Adrenal gland (tissue), 12 donors: ENCODE results near the gene SSX2IP. TPM values are rescaled to one million over a fixed set of nuclear protein-coding genes. Genes with fewer than 3 reads are reported as not detected.
"Not testable (repeated sequence)": the region's sequence is repeated elsewhere in the genome, so short reads cannot be mapped to it uniquely, and the experiment has no call there.

Source experiments
- DNase-seq, 7 donors: peaks; one replicate each; pipeline ENCODE4 v3.0.0-alpha.2; 2019 to 2020
- H3K27ac ChIP-seq, 5 donors: fragments of 200-600 bp; sonication (generic) in 4 of 5; 1 replicate in 3 of 5; 2 replicates in 2 of 5; pipeline versions ENCODE4 v1.5.1 to v1.8.0; 2016 to 2020; ENCODE audit warnings: mild to moderate bottlenecking in 1 of 5
- H3K27me3 ChIP-seq: fragments of 200-600 bp; 2 replicates; pipeline ENCODE4 v1.8.0; 2021
- H3K36me3 ChIP-seq, 2 donors: fragments of 200-600 bp; replicated peaks in 1 of 2; 1 replicate in 1 of 2; 2 replicates in 1 of 2; pipeline versions ENCODE4 v1.5.1 to v1.8.0; 2018 to 2022
- H3K4me1 ChIP-seq, 2 donors: fragments of 200-600 bp; replicated peaks in 1 of 2; 1 replicate in 1 of 2; 2 replicates in 1 of 2; pipeline versions ENCODE4 v1.5.1 to v1.8.0; 2018 to 2021
- H3K4me3 ChIP-seq, 4 donors: fragments of 200-600 bp; sonication (generic) in 3 of 4; one replicate each; pipeline ENCODE4 v1.5.1; 2016 to 2018
- H3K9me3 ChIP-seq, 3 donors: fragments of 200-600 bp; sonication (generic) in 1 of 3; replicated peaks in 1 of 3; 1 replicate in 2 of 3; 2 replicates in 1 of 3; pipeline versions ENCODE4 v1.5.1 to v1.8.0; 2016 to 2021
- POLR2A ChIP-seq, 2 donors: fragments of 450-650 bp; IDR thresholded peaks; one replicate each; pipeline ENCODE4 v1.6.1; 2017; ENCODE audit warnings: antibody characterized with exemption in 2 of 2, mild to moderate bottlenecking in 2 of 2, moderate library complexity in 1 of 2
- WGBS, 4 donors: extraction: QIAGEN DNeasy Blood & Tissue Kit in 2 of 4; methylation state at CpG; one replicate each; pipeline versions ENCODE4 v1.1.5 to v1.1.7; 2013 to 2017; 5-methylcytosine and 5-hydroxymethylcytosine counted together
- intact Hi-C, 2 donors: fragments of 100-400 bp; cut with DNase I; formaldehyde crosslinking; loops; one replicate each; pipeline versions ENCODE4 v1.14.1 to v1.15.0; 2022 to 2023
- polyA plus RNA-seq, 3 donors: library from polyadenylated mRNA; stranded (reverse); fragments of 200-250 nt in 2 of 3; fragments of 350-450 nt in 1 of 3; fragmentation: Illumina TruSeq in 1 of 3; extraction: RNeasy Lipid Tissue Mini Kit (QIAGEN cat#74804) in 1 of 3; gene quantifications; one replicate each; pipeline ENCODE4 v1.2.3, GENCODE V29; 2013 to 2014
- total RNA-seq, 9 donors: library from RNA; depleted of rRNA in 4 of 9; stranded (reverse); fragments of >200 nt in 4 of 9; fragments of 120-200 nt in 1 of 9; fragmentation: NEBNext Ultra II Directional in 1 of 9; extraction: Animal tissue kit (Norgen Biotek cat#: 25700) in 1 of 9; gene quantifications; one replicate each; pipeline versions ENCODE4 v1.1.0 to v1.2.4, GENCODE V29; 2013 to 2023
- TF ChIP-seq, protein P1 (sequence below), 6 experiments: fragments of 450-650 bp in 4 of 6; fragments of 200-600 bp in 2 of 6; sonication (generic) in 1 of 6; IDR thresholded peaks; 1 replicate in 5 of 6; 2 replicates in 1 of 6; pipeline versions ENCODE4 v1.5.1 to v1.8.0; 2016 to 2021; ENCODE audit warnings: antibody characterized with exemption in 6 of 6, mild to moderate bottlenecking in 2 of 6, moderate library complexity in 1 of 6
- donor health status: healthy with polysubstance abuse.
- donor health status: Bipolar disorder and iron deficiency.
- donor health status: DM: yes; HTN: yes; CAD: no.
- donor health status: DM: no; HTN: no; CAD: no.
- donor health status: DM: no; HTN: no; CAD: no.
- donor health status: DM: yes; HTN: yes; CAD: no.

The SSX2IP gene
- total and polyA plus RNA-seq, 12 donors, result 1.3 to 10.0 (median 4.1) TPM

DNA sequence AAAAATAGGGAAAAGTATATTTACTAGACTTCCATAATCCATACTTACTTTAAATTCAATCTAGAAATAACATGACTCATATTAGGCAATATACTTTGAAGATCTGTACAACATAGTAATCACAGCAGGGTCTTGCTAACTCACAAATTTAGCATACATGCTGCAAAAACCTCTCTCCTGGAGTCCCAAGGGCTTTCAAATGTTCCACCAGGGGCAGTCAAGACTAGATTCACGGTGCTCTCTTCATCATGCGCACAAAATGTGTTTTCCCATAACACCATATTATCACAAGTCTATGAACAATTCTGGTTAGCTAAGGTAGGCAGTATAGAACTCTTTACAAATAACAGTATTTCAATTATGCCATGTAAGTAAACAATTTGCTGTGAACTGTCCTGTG is 45.8 kb downstream of the SSX2IP start:
- intact Hi-C loops, result no loop called here
- TF ChIP-seq POLR2A (IDR thresholded peaks at IDR 0.05), result no peak
- TF ChIP-seq, protein P1, sequence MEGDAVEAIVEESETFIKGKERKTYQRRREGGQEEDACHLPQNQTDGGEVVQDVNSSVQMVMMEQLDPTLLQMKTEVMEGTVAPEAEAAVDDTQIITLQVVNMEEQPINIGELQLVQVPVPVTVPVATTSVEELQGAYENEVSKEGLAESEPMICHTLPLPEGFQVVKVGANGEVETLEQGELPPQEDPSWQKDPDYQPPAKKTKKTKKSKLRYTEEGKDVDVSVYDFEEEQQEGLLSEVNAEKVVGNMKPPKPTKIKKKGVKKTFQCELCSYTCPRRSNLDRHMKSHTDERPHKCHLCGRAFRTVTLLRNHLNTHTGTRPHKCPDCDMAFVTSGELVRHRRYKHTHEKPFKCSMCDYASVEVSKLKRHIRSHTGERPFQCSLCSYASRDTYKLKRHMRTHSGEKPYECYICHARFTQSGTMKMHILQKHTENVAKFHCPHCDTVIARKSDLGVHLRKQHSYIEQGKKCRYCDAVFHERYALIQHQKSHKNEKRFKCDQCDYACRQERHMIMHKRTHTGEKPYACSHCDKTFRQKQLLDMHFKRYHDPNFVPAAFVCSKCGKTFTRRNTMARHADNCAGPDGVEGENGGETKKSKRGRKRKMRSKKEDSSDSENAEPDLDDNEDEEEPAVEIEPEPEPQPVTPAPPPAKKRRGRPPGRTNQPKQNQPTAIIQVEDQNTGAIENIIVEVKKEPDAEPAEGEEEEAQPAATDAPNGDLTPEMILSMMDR (IDR thresholded peaks at IDR 0.05), result no peak
- Histone ChIP-seq H3K27ac (no peak overlapping the region), H3K36me3 (no peaks in the 10 kb centered on the region), H3K4me1 (no peaks in the 10 kb centered on the region), H3K27me3 (no peaks in the 10 kb centered on the region), H3K9me3 (no peaks in the 10 kb centered on the region), H3K4me3 (no peak overlapping the region)
- WGBS, 4 donors, result 92 to 96% (median 95%) methylated on average over 2 of the region's 2 CpGs
- DNase-seq, result no peak

DNA sequence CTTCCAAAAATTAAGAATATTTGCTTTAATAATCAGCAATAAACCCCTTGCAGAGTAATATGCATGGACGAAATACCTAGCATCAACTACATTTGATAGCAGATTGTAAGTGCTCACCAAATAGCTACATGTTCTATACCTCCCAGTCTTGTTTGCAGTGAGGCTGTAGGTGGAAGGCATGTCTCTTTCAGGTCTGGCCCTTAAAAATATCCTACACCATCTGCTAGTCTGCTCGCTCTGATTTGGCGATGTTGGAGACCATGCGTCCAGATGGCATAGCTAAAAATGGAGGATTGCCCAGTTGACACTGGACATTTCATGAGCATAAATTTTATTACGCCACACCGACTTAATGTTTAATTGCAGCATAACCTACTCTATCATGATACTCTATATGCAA is 47.1 kb downstream of the SSX2IP start:
- intact Hi-C loops, result no loop called here
- Histone ChIP-seq H3K36me3 (no peaks in the 10 kb centered on the region), H3K27ac (no peak overlapping the region), H3K9me3 (no peaks in the 10 kb centered on the region), H3K4me3 (no peak overlapping the region), H3K4me1 (no peaks in the 10 kb centered on the region), H3K27me3 (no peaks in the 10 kb centered on the region)
- 96 to 99% (median 98%) methylated on average over 6 of the region's 6 CpGs for WGBS, 4 donors
- DNase-seq, result no peak
- no peak for TF ChIP-seq POLR2A (IDR thresholded peaks at IDR 0.05)
- TF ChIP-seq, protein P1 (IDR thresholded peaks at IDR 0.05), result no peak

DNA sequence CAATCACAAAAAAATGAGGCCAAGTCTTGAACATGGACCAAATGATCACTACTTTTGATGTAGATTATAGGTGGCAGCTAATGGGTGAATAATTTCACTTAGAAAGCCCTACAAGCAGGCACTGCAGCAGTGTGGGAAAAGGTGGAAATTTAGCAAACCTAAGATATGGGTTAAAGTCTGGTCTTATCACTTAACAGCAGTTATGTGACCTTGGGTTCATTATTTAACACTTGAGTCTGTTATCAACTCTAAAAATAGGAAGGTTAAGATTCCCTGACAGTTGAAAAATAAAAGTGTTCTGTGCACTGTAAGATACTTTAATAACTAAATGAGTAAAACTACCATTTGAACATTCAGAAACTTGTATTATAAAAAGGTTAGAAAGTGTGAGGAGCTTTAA is 47.5 kb downstream of the SSX2IP start:
- intact Hi-C loops, result no loop called here

DNA sequence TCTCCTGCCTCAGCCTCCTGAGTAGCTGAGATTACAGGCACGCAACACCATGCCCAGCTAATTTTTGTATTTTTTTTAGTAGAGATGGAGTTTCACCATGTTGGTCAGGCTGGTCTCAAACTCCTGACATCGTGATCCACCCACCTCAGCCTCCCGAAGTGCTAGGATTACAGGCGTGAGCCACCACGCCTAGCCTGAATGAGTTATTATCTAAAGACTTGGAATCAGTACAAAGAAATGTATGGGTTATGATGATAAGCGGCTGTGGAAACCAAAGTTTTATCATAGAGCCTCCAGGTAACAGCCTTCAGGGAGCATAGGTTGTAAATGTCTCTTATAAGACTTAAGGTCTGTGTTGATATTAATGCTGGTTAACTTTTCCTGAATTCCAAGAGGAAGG is 50.5 kb downstream of the SSX2IP start:
- intact Hi-C loops, H3K27ac ChIP-seq, H3K4me3 ChIP-seq, H3K27me3 ChIP-seq, H3K9me3 ChIP-seq, DNase-seq, H3K4me1 ChIP-seq, H3K36me3 ChIP-seq: not testable (repeated sequence)
- WGBS, 4 donors, result 79 to 85% (median 83%) methylated on average over 6 of the region's 6 CpGs

More for the DNA sequence above, 47.5 kb downstream of the SSX2IP start:
- no peak for DNase-seq
- H3K4me1 ChIP-seq, result no peaks in the 10 kb centered on the region
- TF ChIP-seq, protein P1 (IDR thresholded peaks at IDR 0.05), result no peak
- TF ChIP-seq POLR2A (IDR thresholded peaks at IDR 0.05), result no peak
- no peaks in the 10 kb centered on the region for H3K9me3 ChIP-seq
- H3K27ac ChIP-seq, result no peak overlapping the region
- no peak overlapping the region for H3K4me3 ChIP-seq
- no peaks in the 10 kb centered on the region for H3K36me3 ChIP-seq
- H3K27me3 ChIP-seq, result no peaks in the 10 kb centered on the region

DNA sequence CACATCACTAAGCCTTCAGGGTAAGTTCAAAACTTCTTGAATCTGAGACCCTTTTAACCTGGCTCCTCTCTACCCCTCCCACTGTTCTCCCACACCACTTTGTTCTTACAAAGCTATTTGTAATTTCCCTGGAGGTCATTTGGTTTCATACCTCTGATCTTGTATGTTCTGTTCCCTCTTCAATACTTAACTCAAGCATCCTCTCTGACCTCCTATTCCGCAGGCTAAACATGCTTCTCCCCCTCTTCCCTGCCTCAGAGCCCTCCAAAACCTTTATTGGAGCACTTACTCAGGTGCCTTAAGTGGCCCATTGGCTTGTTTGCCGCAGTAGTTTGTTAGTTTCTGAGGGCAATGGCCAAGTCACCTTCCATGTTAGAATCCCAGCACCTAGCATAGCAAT is 54.8 kb downstream of the SSX2IP start:
- TF ChIP-seq POLR2A (IDR thresholded peaks at IDR 0.05), result no peak
- TF ChIP-seq, protein P1 (IDR thresholded peaks at IDR 0.05), result no peak
- intact Hi-C loops, result no loop called here
- no peak overlapping the region for H3K4me3 ChIP-seq
- H3K9me3 ChIP-seq, result no peaks in the 10 kb centered on the region
- H3K27ac ChIP-seq, result no peak overlapping the region
- no peaks in the 10 kb centered on the region for H3K27me3 ChIP-seq
- no peaks in the 10 kb centered on the region for H3K36me3 ChIP-seq
- no peak for DNase-seq
- WGBS, 4 donors, result 85 to 96% (median 89%) methylated on average over 2 of the region's 2 CpGs
- H3K4me1 ChIP-seq, result no peaks in the 10 kb centered on the region
